IMR-90 (cell line): ENCODE measurements around the gene BRPF3. TPM values are rescaled to one million over a fixed set of nuclear protein-coding genes. Genes with fewer than 3 reads are reported as not detected.

Experiments used
- ATAC-seq: fragments of 200-7000 bp; cut with Tn5 transposase; 2 replicates; pipeline ENCODE4 v1.9.1; 2020; ENCODE audit warnings: low read depth, mild to moderate bottlenecking, moderate library complexity
- BruUV-seq: library from RNA; stranded (reverse); fragments of 400-500 nt; replicated peaks from 2 replicates; lab custom pipeline; 2021; lab: Mats Ljungman, UMichigan
- CTCF ChIA-PET: fragments of 300-600 bp; formaldehyde crosslinking; extraction: SDS; loops from one replicate; lab custom pipeline; 2021; ENCODE audit warnings: antibody characterized with exemption; lab: Yijun Ruan, JAX
- POLR2A ChIA-PET: fragments of 300-600 bp; sonication (Branson Sonifier 250); formaldehyde crosslinking; loops from one replicate; lab custom pipeline; 2022; ENCODE audit warnings: antibody characterized with exemption; ENCODE audit not compliant: unreplicated experiment; lab: Charles Lee
- DNase-seq: peaks from one replicate; pipeline ENCODE4 v3.0.0; 2013
- H2AFZ ChIP-seq: replicated peaks from 2 replicates; pipeline ENCODE3; 2013; ENCODE audit warnings: low read length, mild to moderate bottlenecking; ENCODE audit not compliant: poor library complexity
- H2AK5ac ChIP-seq: 2 replicates; pipeline ENCODE4 v1.6.1; 2013; ENCODE audit warnings: low read depth, low read length, inconsistent platforms
- H2AK9ac ChIP-seq: replicated peaks from 2 replicates; pipeline ENCODE3; 2013; ENCODE audit warnings: mild to moderate bottlenecking, low read depth, low read length, moderate library complexity; ENCODE audit not compliant: poor library complexity
- H2BK120ac ChIP-seq: 2 replicates; pipeline ENCODE4 v1.6.1; 2013; ENCODE audit warnings: low read depth, low read length, inconsistent platforms
- H2BK15ac ChIP-seq: 3 replicates; pipeline ENCODE4 v1.6.1; 2013; ENCODE audit warnings: low read depth, low read length, inconsistent platforms
- H2BK20ac ChIP-seq: 2 replicates; pipeline ENCODE4 v1.6.1; 2013; ENCODE audit warnings: low read depth, mild to moderate bottlenecking, inconsistent platforms, low read length, moderate library complexity
- H2BK5ac ChIP-seq: 2 replicates; pipeline ENCODE4 v1.6.1; 2013; ENCODE audit warnings: mild to moderate bottlenecking, low read depth, low read length, inconsistent platforms; ENCODE audit not compliant: poor library complexity, severe bottlenecking
- H3K14ac ChIP-seq: replicated peaks from 2 replicates; pipeline ENCODE4 v1.6.1; 2013; ENCODE audit warnings: low read depth, low read length, inconsistent platforms
- H3K18ac ChIP-seq: 2 replicates; pipeline ENCODE4 v1.6.1; 2013; ENCODE audit warnings: low read depth, low read length, control low read depth
- H3K23ac ChIP-seq: 2 replicates; pipeline ENCODE4 v1.6.1; 2013; ENCODE audit warnings: low read depth, low read length, inconsistent platforms
- H3K27ac ChIP-seq: 2 replicates; pipeline ENCODE4 v1.5.1; 2013; ENCODE audit warnings: mild to moderate bottlenecking, control low read depth, low read length; ENCODE audit not compliant: insufficient read depth
- H3K27me3 ChIP-seq: 2 replicates; pipeline ENCODE4 v1.6.1; 2013; ENCODE audit warnings: low read length; ENCODE audit not compliant: control insufficient read depth, insufficient read depth
- H3K36me3 ChIP-seq: 2 replicates; pipeline ENCODE4 v1.6.1; 2013; ENCODE audit warnings: low read length, mixed read lengths; ENCODE audit not compliant: control insufficient read depth, insufficient read depth
- H3K4ac ChIP-seq: 2 replicates; pipeline ENCODE4 v1.6.1; 2013; ENCODE audit warnings: low read depth, low read length, inconsistent platforms
- H3K4me1 ChIP-seq: 2 replicates; pipeline ENCODE4 v1.6.1; 2013; ENCODE audit warnings: low read length, mixed read lengths; ENCODE audit not compliant: control insufficient read depth, insufficient read depth
- H3K4me2 ChIP-seq: 2 replicates; pipeline ENCODE4 v1.6.1; 2013; ENCODE audit warnings: low read depth, mild to moderate bottlenecking, control low read depth, low read length, moderate library complexity
- H3K4me3 ChIP-seq: 2 replicates; pipeline ENCODE4 v1.5.1; 2013; ENCODE audit warnings: low read depth, mild to moderate bottlenecking, control low read depth, low read length, moderate library complexity; ENCODE audit not compliant: insufficient read depth
- H3K56ac ChIP-seq: 2 replicates; pipeline ENCODE4 v1.6.1; 2013; ENCODE audit warnings: low read length, inconsistent platforms; ENCODE audit not compliant: insufficient read depth; ENCODE audit errors: extremely low read depth
- H3K79me1 ChIP-seq, 2 experiments: 2 replicates each; pipeline ENCODE4 v1.6.1; 2013; ENCODE audit warnings: low read length in 2 of 2, inconsistent platforms in 1 of 2, low read depth in 1 of 2
- H3K9ac ChIP-seq: 2 replicates; pipeline ENCODE4 v1.6.1; 2013; ENCODE audit warnings: low read depth, low read length, control low read depth
- H3K9me1 ChIP-seq: 2 replicates; pipeline ENCODE4 v1.6.1; 2013; ENCODE audit warnings: low read length, inconsistent platforms; ENCODE audit not compliant: insufficient read depth
- H3K9me3 ChIP-seq: 2 replicates; pipeline ENCODE4 v1.6.1; 2013; ENCODE audit warnings: low read length; ENCODE audit not compliant: control insufficient read depth, insufficient read depth
- H4K20me1 ChIP-seq: 2 replicates; pipeline ENCODE4 v1.6.1; 2013; ENCODE audit warnings: low read length, inconsistent platforms; ENCODE audit not compliant: insufficient read depth
- H4K5ac ChIP-seq: 2 replicates; pipeline ENCODE4 v1.6.1; 2013; ENCODE audit warnings: mild to moderate bottlenecking, low read depth, low read length, control low read depth
- H4K8ac ChIP-seq, 2 experiments: 2 replicates each; pipeline ENCODE4 v1.6.1; 2013; ENCODE audit warnings: low read depth in 2 of 2, low read length in 2 of 2, control low read depth in 1 of 2, inconsistent platforms in 1 of 2
- H4K91ac ChIP-seq: 2 replicates; pipeline ENCODE4 v1.6.1; 2013; ENCODE audit warnings: low read depth, low read length, inconsistent platforms; ENCODE audit not compliant: insufficient read depth
- BHLHE40 ChIP-seq: fragments of 150-350 bp; IDR thresholded peaks from 2 replicates; pipeline ENCODE4 v1.6.1; 2016; ENCODE audit warnings: mild to moderate bottlenecking, low read depth, low read length
- CHD1 ChIP-seq: IDR thresholded peaks from 2 replicates; pipeline ENCODE4 v1.6.1; 2012; ENCODE audit warnings: low read depth, low read length, improper control_type of control experiment
- FOS ChIP-seq: fragments of 150-350 bp; IDR thresholded peaks from 2 replicates; pipeline ENCODE4 v1.6.1; 2016; ENCODE audit warnings: low read depth, low read length
- MAFK ChIP-seq: IDR thresholded peaks from 2 replicates; pipeline ENCODE4 v1.6.1; 2012; ENCODE audit warnings: low read depth, low read length, improper control_type of control experiment
- RAD21 ChIP-seq: IDR thresholded peaks from 2 replicates; pipeline ENCODE4 v1.6.1; 2012; ENCODE audit warnings: low read length, improper control_type of control experiment
- RCOR1 ChIP-seq: IDR thresholded peaks from 2 replicates; pipeline ENCODE4 v1.6.1; 2012; ENCODE audit warnings: mild to moderate bottlenecking, low read length, improper control_type of control experiment; ENCODE audit not compliant: insufficient replicate concordance
- WGBS, 2 experiments: methylation state at CpG; one replicate each; pipeline versions ENCODE4 v1.1.5 to v1.1.7; 2013; ENCODE audit warnings: missing lambda C conversion rate in 2 of 2; ENCODE audit not compliant: insufficient read length in 1 of 2; ENCODE audit errors: extremely low coverage in 2 of 2; 5-methylcytosine and 5-hydroxymethylcytosine counted together
- dilution Hi-C: fragments of 300-500 bp; cut with HindIII; formaldehyde crosslinking; loops from one replicate; pipeline ENCODE4 v1.14.3; 2018; ENCODE audit warnings: low sequenced_read_pairs; ENCODE audit not compliant: unreplicated experiment
- in situ Hi-C: fragments of 300-500 bp; cut with MboI; formaldehyde crosslinking; loops from 3 replicates; pipeline ENCODE4 v1.14.3; 2019; ENCODE audit warnings: low sequenced_read_pairs, inconsistent platforms, mixed read lengths
- intact Hi-C: fragments of 100-400 bp; cut with micrococcal nuclease; formaldehyde crosslinking; loops from 2 replicates; pipeline ENCODE4 v1.10.0; 2022
- polyA plus RNA-seq, 3 experiments: library from polyadenylated mRNA; depleted of rRNA; stranded (reverse); fragments of >200 nt; gene quantifications; 2 replicates each; pipeline ENCODE4 v1.2.3, GENCODE V29; 2012; ENCODE audit warnings: low replicate concordance in 1 of 3
- total RNA-seq: library from RNA; depleted of rRNA; stranded (reverse); fragments of >200 nt; gene quantifications from 2 replicates; pipeline ENCODE4 v1.2.3, GENCODE V29; 2012
- TF ChIP-seq, protein P1 (sequence below): conservative IDR thresholded peaks from 2 replicates; pipeline ENCODE4 v1.5.1; 2012; ENCODE audit warnings: mild to moderate bottlenecking, low read depth, low read length, improper control_type of control experiment

Gene BRPF3
- total and polyA plus RNA-seq, 2 of the 4 experiments (the other 2 are of a cell fraction): 10.2 to 17.2 TPM

DNA sequence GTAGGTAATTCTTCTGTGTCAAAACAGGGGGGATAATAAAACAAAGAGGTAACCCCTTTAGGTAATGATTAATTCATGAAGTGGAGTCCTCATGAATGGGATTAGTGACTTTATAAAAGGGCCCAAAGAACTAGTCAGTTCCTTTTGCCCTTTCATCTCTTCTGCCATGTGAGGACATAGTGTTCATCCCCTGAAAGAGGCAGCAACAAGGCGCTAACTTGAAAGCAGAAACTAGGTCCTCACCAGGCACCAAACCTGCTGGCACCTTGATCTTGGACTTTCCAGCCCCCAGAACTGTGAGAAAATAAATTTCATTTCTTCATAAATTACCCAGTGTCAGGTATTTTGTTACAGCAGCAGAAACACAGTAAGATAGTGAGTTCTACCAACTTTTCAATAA lies 16.4 kb upstream of the BRPF3 start:
- no peaks in the 10 kb centered on the region for H3K79me1 ChIP-seq
- no peak overlapping the region for H4K5ac ChIP-seq
- no peak overlapping the region for H3K4ac ChIP-seq
- TF ChIP-seq BHLHE40 (no peak), RCOR1 (no peak), MAFK (no peak), RAD21 (no peak), FOS (no peak), CHD1 (no peak)
- TF ChIP-seq, protein P1, sequence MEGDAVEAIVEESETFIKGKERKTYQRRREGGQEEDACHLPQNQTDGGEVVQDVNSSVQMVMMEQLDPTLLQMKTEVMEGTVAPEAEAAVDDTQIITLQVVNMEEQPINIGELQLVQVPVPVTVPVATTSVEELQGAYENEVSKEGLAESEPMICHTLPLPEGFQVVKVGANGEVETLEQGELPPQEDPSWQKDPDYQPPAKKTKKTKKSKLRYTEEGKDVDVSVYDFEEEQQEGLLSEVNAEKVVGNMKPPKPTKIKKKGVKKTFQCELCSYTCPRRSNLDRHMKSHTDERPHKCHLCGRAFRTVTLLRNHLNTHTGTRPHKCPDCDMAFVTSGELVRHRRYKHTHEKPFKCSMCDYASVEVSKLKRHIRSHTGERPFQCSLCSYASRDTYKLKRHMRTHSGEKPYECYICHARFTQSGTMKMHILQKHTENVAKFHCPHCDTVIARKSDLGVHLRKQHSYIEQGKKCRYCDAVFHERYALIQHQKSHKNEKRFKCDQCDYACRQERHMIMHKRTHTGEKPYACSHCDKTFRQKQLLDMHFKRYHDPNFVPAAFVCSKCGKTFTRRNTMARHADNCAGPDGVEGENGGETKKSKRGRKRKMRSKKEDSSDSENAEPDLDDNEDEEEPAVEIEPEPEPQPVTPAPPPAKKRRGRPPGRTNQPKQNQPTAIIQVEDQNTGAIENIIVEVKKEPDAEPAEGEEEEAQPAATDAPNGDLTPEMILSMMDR: no peak
- intact Hi-C loops (no loop called here), dilution Hi-C loops (no loop called here), in situ Hi-C loops (no loop called here)
- H3K9ac ChIP-seq: no peak overlapping the region
- H3K27ac ChIP-seq: no peak overlapping the region
- no peak overlapping the region for H2BK15ac ChIP-seq
- H3K4me3 ChIP-seq: no peak overlapping the region
- H2AK9ac ChIP-seq: no peak overlapping the region
- no peaks in the 10 kb centered on the region for H3K4me1 ChIP-seq
- H4K8ac ChIP-seq: no peak overlapping the region
- no peak overlapping the region for H3K4me2 ChIP-seq
- H2BK120ac ChIP-seq: no peak overlapping the region
- H4K20me1 ChIP-seq: no peaks in the 10 kb centered on the region
- no peak overlapping the region for H3K56ac ChIP-seq
- no peaks in the 10 kb centered on the region for H3K9me1 ChIP-seq
- ChIA-PET CTCF (interaction anchor here (0.6 kb wide), 1 partner anchor 122 kb away, joined by 3 read pairs; no protein-coding TSS in a partner anchor), POLR2A (no interaction called here)
- no peak overlapping the region for H3K18ac ChIP-seq
- no peak overlapping the region for H3K23ac ChIP-seq
- WGBS, 2 experiments: no CpG with 5 or more reads among the region's 1 CpG
- no peak overlapping the region for H2AFZ ChIP-seq
- DNase-seq (no peak), ATAC-seq (no peak)
- H3K27me3 ChIP-seq: peaks cover 3% of the 10 kb centered on the region
- no peak overlapping the region for H2BK20ac ChIP-seq
- no peak overlapping the region for H2AK5ac ChIP-seq
- no TSS peak for BruUV-seq
- H3K9me3 ChIP-seq: peaks cover 9% of the 10 kb centered on the region
- no peak overlapping the region for H2BK5ac ChIP-seq
- no peaks in the 10 kb centered on the region for H3K36me3 ChIP-seq
- H3K14ac ChIP-seq: no peak overlapping the region
- H4K91ac ChIP-seq: no peak overlapping the region
